Measurements from ENCODE around the gene ABLIM2. TPM values are rescaled to one million over a fixed set of nuclear protein-coding genes. Genes with fewer than 3 reads are reported as not detected.

Gene ABLIM2
- total RNA-seq, 4 donors from 2014 or later: 4.2 to 28.5 (median 8.7) TPM

GRCh38 chr4:8084712-8085490 is 73.7 kb downstream of the ABLIM2 start:
- DNase-seq (ENCODE audit: extremely low spot score): no peak
- intact Hi-C loops (cut with DNase I): no loop called here
- H3K36me3 ChIP-seq: peaks cover 0 to 7% (median 0%) of the 10 kb centered on the region in 4 donors
- peaks cover 0 to 16% (median 12%) of the 10 kb centered on the region in 4 donors for H3K4me1 ChIP-seq
- TF ChIP-seq POLR2A (IDR thresholded peaks at IDR 0.05; ENCODE audit: low read depth): no peak
- H3K27me3 ChIP-seq: no peaks in the 10 kb centered on the region
- H3K9me3 ChIP-seq: no peaks in the 10 kb centered on the region
- WGBS: 88% methylated on average over 19 of the region's 27 CpGs
- no peak overlapping the region for H3K27ac ChIP-seq (replicated peaks in 1 of 4)
- no peak overlapping the region for H3K4me3 ChIP-seq

- 87% methylated on average over 16 of the region's 17 CpGs for WGBS
- Histone ChIP-seq H3K27me3 (no peaks in the 10 kb centered on the region), H3K36me3 (peaks cover 0 to 7% (median 0%) of the 10 kb centered on the region in 4 donors), H3K27ac (replicated peaks in 1 of 4) (no peak overlapping the region), H3K4me1 (peaks cover 0 to 16% (median 11%) of the 10 kb centered on the region in 4 donors), H3K9me3 (no peaks in the 10 kb centered on the region), H3K4me3 (no peak overlapping the region)
- TF ChIP-seq EP300 (IDR thresholded peaks at IDR 0.05) (no peak), CTCF (IDR thresholded peaks at IDR 0.05) (no peak), POLR2A (IDR thresholded peaks at IDR 0.05; ENCODE audit: low read depth) (no peak), POLR2AphosphoS5 (IDR thresholded peaks at IDR 0.05) (no peak)
- DNase-seq (ENCODE audit: extremely low spot score): no peak
- intact Hi-C loops (cut with DNase I): no loop called here
Observed at GRCh38 chr4:8084031-8084660, 74.5 kb downstream of the ABLIM2 start.

- Histone ChIP-seq H3K4me3 (no peak overlapping the region), H3K4me1 (peaks cover 0 to 19% (median 11%) of the 10 kb centered on the region in 4 donors), H3K27me3 (no peaks in the 10 kb centered on the region), H3K27ac (replicated peaks in 1 of 4) (no peak overlapping the region), H3K9me3 (no peaks in the 10 kb centered on the region), H3K36me3 (peaks cover 0 to 7% (median 0%) of the 10 kb centered on the region in 4 donors)
- 84% methylated on average over 14 of the region's 21 CpGs for WGBS
- TF ChIP-seq POLR2A (IDR thresholded peaks at IDR 0.05; ENCODE audit: low read depth) (no peak), EP300 (IDR thresholded peaks at IDR 0.05) (no peak), POLR2AphosphoS5 (IDR thresholded peaks at IDR 0.05) (no peak), CTCF (IDR thresholded peaks at IDR 0.05) (no peak)
- no peak for DNase-seq (ENCODE audit: extremely low spot score)
- intact Hi-C loops (cut with DNase I): no loop called here
Observed at GRCh38 chr4:8083086-8083825, 75.4 kb downstream of the ABLIM2 start.

- no peak for DNase-seq (ENCODE audit: extremely low spot score)
- Histone ChIP-seq H3K36me3 (peaks cover 0 to 10% (median 0%) of the 10 kb centered on the region in 4 donors), H3K27me3 (no peaks in the 10 kb centered on the region), H3K4me3 (no peak overlapping the region), H3K27ac (replicated peaks in 1 of 4) (no peak overlapping the region), H3K4me1 (peaks cover 0 to 19% (median 11%) of the 10 kb centered on the region in 4 donors), H3K9me3 (no peaks in the 10 kb centered on the region)
- TF ChIP-seq EP300 (IDR thresholded peaks at IDR 0.05) (no peak), CTCF (IDR thresholded peaks at IDR 0.05) (no peak), POLR2A (IDR thresholded peaks at IDR 0.05; ENCODE audit: low read depth) (no peak), POLR2AphosphoS5 (IDR thresholded peaks at IDR 0.05) (no peak)
- intact Hi-C loops (cut with DNase I): no loop called here
- WGBS: 63% methylated on average over 9 of the region's 10 CpGs
Observed at GRCh38 chr4:8082517-8083055, 76.0 kb downstream of the ABLIM2 start.
